Fibroblast of mammary gland (primary cell): Measurements from ENCODE around the gene DLX1.
A peak's percentile ranks its signal among the peaks of the same experiment; 100 is the strongest.

ENCODE experiments used
- DNase-seq: peaks from one replicate; pipeline ENCODE4 v3.0.0-alpha.2; 2010; ENCODE audit warnings: low read depth
- H3K4me3 ChIP-seq: 2 replicates; pipeline ENCODE4 v1.5.1; 2011; ENCODE audit warnings: low read depth, mild to moderate bottlenecking, low read length, moderate library complexity; ENCODE audit not compliant: control insufficient read depth
- TF ChIP-seq, protein P1 (sequence below): conservative IDR thresholded peaks from 2 replicates; pipeline ENCODE4 v1.5.1; 2011; ENCODE audit warnings: low read depth, low read length, inconsistent platforms; ENCODE audit not compliant: control insufficient read depth, insufficient read depth

Gene DLX1

DNA sequence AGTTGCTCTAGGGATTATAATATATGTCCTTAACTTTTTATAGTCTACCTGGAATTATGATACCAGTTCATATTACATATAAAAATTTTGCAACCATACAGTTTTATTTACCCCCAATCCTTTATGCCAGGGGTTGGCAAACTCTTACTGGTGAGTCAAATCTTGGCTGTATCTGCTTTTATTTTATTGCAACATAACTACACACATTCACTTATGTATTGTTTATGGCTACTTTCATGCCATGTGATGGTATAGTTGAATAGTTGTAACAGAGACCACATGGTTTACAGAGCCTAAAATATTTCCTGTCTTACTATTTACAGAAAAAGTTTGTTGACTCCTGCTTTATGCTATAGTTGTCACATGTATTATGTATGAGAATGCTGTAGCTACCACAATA lies 43.2 kb downstream of the DLX1 start:
- H3K4me3 ChIP-seq = no peak overlapping the region
- TF ChIP-seq, protein P1, sequence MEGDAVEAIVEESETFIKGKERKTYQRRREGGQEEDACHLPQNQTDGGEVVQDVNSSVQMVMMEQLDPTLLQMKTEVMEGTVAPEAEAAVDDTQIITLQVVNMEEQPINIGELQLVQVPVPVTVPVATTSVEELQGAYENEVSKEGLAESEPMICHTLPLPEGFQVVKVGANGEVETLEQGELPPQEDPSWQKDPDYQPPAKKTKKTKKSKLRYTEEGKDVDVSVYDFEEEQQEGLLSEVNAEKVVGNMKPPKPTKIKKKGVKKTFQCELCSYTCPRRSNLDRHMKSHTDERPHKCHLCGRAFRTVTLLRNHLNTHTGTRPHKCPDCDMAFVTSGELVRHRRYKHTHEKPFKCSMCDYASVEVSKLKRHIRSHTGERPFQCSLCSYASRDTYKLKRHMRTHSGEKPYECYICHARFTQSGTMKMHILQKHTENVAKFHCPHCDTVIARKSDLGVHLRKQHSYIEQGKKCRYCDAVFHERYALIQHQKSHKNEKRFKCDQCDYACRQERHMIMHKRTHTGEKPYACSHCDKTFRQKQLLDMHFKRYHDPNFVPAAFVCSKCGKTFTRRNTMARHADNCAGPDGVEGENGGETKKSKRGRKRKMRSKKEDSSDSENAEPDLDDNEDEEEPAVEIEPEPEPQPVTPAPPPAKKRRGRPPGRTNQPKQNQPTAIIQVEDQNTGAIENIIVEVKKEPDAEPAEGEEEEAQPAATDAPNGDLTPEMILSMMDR = no peak
- DNase-seq = peak; percentile 74

DNA sequence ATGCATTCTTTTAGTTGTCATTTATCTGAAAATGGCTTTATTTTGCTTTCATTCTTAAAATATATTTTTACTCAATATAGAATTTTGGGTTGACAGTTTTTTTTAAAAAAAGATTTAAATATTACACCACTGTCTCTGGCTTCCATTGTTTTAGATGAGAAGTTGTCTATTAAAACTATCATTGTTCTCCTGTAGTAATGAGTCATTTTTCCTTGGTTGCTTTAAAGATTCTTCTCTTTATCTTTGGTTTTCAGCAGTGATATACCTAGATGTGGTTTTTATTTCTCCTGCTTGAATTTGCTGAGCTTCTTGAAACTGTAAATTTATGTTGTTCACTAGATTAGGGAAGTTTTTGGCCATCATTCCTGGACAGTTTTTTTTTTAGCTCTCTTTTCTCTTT lies 44.1 kb downstream of the DLX1 start:
- no peak overlapping the region for H3K4me3 ChIP-seq
- TF ChIP-seq, protein P1 = no peak
- no peak for DNase-seq

DNA sequence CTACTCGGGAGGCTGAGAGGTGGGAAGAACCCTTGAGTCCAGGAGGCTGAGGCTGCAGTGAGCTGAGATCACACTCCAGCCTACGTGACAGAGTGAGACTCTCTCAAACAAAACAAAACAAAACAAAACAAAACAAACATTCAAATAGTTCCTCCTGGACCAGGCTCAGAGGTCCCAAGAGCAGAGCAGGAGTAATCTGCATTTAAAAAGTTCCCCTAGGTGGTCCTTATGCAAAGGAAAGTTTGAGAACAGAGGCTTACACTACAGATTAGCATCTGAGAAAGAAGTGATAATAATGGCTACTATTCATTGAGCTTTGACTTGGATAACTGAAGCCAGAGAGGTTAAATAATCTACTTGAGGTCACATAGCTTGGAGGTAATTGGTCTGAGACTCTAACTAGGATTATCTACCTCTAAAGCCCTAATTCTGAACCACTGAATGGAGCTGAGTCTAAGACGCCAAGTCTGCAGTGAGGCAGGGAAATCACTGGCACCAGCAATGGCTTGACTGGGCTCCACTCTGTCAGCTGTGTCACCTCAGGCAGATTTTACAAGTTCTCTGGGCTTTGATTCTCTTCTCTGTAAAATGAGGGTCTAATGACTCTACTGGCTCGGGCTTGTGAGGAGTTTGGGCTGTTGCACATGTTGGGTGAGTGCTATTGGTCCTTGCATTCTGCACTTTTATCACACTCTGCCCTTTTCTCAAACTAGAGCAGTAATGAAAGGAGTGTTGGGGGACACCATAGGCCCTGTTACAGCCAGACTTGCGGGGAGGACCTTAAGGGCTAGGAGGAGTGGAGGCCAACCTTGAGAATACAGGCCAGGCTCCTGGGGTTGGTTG lies 46.6 kb downstream of the DLX1 start:
- H3K4me3 ChIP-seq = no peak overlapping the region
- TF ChIP-seq, protein P1 = no peak
- no peak for DNase-seq

DNA sequence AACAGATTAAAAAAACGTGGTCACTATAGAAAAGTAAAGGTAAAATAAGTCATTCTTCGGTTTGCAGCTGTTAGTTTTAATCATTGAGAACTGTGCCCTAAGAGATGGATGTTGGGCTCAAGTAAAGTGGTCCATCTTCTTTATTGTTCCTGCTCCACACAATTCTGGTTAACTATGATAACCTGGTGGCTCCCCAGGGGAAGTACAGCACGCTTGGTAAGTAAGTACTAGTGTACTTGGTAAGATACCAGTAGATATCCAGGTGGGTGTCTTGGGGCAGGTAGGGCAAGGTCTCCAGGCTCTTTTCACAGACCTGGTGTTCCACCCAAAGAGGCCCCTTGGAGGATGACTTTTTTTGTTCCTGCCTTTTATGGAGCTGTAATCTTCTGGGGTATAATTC lies 49.0 kb downstream of the DLX1 start:
- TF ChIP-seq, protein P1 = no peak
- DNase-seq = no peak

DNA sequence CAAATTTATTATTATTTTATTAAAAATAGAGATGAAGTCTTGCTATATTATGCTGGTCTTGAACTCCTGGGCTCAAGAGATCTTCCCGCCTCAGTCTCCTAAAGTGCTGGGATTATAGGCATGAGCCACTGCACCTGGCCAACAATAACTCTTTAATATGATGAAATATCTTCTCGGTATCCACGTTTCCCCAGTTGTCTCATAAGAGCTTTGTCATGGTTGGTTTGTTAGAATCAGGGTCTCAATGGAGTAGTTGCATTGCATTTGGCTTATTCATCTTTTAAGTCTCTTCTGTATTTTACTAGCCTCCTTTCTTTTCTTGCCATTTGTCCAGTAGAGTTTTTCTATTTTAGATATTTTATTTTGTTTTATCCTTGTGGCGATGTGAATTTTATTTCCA lies 50.1 kb downstream of the DLX1 start:
- TF ChIP-seq, protein P1 = no peak

More for the DNA sequence above, 49.0 kb downstream of the DLX1 start:
- no peak overlapping the region for H3K4me3 ChIP-seq

DNA sequence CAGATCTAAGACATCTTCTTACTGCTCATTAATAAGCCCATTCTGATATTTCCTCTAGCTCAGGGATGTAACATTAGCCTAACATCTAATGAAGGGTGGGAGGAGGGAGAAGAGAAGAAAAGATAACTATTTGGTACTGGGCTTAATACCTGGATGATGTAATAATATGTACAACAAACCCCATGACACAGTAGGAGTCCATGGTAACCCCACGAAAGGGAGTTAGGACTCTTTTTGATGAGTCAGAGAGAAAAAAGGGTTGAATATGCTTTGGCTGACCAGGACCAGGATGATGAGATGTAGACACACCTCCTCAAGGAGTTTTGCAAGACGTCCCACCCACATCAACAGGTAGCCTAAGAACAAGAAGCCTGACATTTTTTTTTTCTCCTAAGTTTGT lies 51.8 kb downstream of the DLX1 start:
- no peak for DNase-seq
- H3K4me3 ChIP-seq = no peak overlapping the region
- TF ChIP-seq, protein P1 = no peak

More for the DNA sequence above, 50.1 kb downstream of the DLX1 start:
- H3K4me3 ChIP-seq = no peak overlapping the region
- no peak for DNase-seq
